Middle frontal gyrus (tissue), 1 donor: ENCODE results near the gene GIMAP1.
"Not testable (repeated sequence)": the region's sequence is repeated elsewhere in the genome, so short reads cannot be mapped to it uniquely, and the experiment has no call there.

Source experiments
- DNase-seq: peaks from one replicate; pipeline ENCODE4 v3.0.0-alpha.2; 2015; ENCODE audit warnings: low spot score; ENCODE audit errors: extremely low spot score

GIMAP1 gene

DNA sequence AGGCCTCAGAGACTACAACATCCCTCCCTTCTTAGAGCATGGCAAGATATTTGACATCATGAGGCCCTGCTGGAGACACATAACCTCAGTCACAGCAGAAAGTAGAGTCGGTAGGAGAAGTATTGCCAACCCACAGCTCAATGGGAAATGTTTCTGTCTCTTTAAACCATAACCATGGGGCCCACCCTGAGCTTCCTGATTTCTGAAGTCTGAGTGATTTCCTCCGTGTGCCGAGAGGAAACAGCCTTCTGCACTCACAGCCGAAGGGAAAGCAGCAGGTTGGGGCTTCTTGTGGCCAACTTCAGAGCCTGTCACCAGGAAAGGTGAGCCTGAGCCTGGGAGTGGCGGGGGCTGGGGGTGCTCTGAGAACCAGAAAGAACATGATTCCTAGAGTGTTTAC, at the start of gene GIMAP1:
Gene GIMAP1, plus strand, starts transcription at position 246 of the 400 bp plus-strand sequence. CDS start 2,435 bp downstream, outside the sequence.
- no peak for DNase-seq

DNA sequence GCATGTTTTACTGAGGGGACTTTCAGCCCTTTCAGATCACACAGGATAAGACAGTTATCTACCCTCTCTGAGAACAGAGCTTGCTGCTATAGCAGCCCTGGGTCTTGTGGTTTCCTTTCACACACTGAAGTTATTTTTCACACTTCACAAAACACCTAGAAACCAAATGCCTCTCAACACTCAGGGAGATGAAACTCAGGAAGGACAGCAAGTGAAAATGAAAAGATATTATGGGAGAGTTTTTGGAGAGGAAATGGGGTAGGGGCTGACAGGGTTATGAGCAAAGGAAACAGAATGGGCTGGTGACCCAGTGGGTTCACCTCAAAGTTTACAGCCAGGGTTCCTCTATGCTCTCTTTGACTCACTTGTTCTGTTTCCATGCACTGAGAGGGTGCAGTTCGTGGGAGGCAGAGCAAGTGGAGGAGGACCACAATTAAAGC, 47.9 kb upstream of the GIMAP1 start:
- DNase-seq: no peak

DNA sequence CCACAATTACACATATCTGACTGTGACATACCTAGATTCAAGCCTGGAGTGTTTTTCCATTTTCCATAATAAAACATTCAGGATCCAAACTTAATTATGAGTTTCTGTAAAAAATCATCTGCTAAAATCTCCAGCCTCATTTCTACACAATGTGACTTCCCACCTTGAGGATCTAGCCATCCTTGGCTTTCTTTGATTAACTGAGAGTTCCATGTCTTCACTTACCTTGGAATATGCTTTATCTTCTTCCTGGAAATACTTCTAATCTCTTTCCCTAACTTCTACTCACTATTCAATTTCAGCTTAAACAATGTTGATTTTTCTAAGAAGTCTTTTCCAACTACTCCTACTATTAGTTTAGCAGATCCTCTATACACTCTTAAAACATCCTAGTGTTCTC, 47.4 kb upstream of the GIMAP1 start:
- no peak for DNase-seq

DNA sequence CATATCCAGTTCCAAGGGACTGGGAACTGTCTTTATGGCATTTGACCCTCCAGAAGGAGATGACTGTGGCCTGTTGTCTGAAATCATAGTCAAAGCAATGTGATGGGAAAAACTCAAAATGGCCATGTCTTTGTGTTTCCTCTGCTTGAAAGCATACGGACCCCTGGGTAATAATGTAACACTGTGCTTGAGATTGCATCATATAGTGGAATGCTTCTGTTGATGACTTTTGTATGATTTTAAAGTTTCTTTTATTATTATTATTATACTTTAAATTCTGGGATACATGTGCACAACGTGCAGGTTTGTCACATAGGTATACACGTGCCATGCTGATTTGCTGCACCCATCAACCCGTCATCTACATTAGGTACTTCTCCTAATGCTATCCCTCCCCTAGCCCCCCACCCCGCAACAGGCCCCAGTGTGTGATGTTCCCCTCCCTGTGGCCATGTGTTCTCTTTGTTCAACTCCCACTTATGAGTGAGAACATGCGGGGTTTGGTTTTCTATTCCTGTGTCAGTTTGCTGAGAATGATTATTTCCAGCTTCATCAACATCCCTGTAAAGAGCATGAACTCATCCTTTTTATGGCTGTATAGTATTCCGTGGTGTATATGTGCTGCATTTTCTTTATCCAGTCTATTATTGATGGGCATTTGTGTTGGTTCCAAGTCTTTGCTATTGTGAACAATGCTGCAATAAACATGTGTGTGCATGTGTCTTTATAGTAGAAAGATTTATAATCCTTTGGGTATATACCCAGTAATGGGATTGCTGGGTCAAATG, 44.4 kb upstream of the GIMAP1 start:
- not testable (repeated sequence) for DNase-seq

- DNase-seq: no peak
These were observed 40.7 kb upstream of the GIMAP1 start for GRCh38 chr7:150675714-150676113.

- not testable (repeated sequence) for DNase-seq
These were observed 40.1 kb upstream of the GIMAP1 start for GRCh38 chr7:150676276-150676675.

- not testable (repeated sequence) for DNase-seq
These were observed 39.6 kb upstream of the GIMAP1 start for GRCh38 chr7:150676854-150677253.

DNA sequence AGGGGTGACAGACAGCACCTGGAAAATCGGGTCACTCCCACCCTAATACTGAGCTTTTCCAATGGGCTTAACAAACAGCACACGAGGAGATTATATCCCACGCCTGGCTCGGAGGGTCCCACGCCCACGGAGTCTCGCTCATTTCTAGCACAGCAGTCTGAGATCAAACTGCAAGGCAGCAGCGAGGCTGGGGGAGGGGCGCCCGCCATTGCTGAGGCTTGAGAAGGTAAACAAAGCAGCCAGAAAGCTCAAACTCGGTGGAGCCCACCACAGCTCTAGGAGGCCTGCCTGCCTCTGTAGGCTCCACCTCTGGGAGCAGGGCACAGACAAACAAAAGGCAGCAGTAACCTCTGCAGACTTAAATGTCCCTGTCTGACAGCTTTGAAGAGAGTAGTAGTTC, 37.8 kb upstream of the GIMAP1 start:
- DNase-seq: not testable (repeated sequence)

DNA sequence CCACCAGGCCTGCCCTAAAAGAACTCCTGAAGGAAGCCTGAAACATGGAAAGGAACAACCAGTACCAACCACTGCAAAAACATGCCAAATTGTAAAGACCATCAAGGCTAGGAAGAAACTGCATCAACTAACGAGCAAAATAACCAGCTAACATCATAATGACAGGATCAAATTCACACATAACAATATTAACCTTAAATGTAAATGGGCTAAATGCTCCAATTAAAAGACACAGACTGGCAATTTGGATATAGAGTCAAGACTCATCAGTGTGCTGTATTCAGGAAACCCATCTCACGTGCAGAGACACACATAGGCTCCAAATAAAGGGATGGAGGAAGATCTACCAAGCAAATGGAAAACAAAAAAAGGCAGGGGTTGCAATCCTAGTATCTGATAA, 36.0 kb upstream of the GIMAP1 start:
- DNase-seq: not testable (repeated sequence)

DNA sequence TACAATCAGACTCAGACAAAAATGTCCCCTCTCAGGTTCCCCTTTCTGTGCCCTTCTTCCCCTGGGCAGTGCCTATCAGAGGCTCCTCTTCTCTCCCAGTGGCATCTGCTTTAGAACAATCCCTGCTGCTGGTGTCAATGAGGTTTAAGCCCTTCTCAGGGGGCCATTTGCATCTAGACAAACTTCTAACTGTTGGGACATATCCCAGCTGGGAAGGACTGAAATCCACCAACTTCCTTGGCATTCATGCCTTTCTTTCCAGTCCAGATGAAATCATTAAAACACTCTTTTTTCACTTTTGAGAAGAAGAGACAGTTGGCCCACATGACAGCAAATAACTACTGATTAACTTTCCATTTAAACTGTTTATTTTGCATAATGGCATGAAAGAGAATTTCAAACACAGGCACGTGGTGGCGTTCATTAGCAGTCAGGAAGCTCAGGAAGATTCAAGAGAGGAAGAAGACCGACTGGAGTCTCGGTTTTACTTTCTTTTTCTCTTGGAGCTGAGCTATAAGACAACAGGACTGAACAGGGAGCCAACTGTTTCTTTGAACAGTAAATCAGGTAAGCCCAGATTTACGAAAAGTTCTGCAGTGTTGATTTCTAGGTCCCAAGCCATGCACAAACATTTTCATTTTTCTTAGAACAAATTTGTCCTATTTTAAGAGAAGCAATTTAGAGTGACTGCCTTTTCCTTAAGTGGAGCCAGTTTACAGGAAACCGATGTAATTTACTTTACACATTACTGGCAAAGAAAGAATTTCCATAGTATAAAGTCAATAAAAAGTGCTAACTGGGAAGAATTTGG, 31.0 kb upstream of the GIMAP1 start, which contains the start of gene GIMAP2:
Gene GIMAP2, plus strand, starts transcription at position 488 of the 811 bp plus-strand sequence. CDS start 1,354 bp downstream, outside the sequence.
- no peak for DNase-seq

GRCh38 chr7:150686030-150686631, 30.3 kb upstream of the GIMAP1 start:
- DNase-seq: no peak

- DNase-seq: no peak
These were observed 27.8 kb upstream of the GIMAP1 start for GRCh38 chr7:150688630-150689029.

DNA sequence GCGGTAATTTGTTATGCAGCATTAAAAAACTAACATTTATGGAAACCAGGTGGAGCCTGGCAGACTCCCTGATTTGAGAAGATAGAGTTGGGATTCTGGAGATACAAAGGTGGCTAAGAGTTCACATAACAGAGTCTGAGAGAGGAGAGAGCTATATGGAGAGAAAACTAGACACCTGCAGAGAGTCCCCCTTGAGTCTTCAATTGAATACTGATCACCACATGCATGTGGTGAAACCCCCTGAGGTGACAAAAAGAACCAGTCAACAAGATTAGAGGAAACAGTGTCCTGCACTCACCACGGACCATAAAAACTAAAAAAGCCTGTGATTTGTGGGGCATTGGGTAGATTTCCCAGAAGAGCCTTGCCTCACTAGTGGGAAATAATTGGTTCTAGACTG, 20.8 kb upstream of the GIMAP1 start:
- no peak for DNase-seq

DNA sequence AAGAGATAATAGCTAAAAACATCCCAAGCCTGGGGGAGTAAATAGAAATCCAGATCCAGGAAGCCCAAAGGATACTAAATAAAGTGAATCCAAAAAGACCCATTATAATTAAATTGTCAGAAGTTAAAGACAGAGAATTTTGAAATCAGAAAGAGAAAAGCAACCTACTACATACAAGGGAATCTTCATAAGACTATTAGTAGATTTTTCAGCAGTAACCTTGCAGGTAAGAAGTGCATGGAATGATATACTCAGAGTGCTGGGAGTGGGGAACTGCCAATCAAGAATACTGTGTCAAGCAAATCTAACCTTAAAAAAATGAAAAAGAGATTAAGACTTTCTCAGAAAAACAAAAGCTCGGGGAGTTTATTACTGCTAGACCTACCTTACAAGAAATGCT, 13.2 kb upstream of the GIMAP1 start:
- no peak for DNase-seq

DNA sequence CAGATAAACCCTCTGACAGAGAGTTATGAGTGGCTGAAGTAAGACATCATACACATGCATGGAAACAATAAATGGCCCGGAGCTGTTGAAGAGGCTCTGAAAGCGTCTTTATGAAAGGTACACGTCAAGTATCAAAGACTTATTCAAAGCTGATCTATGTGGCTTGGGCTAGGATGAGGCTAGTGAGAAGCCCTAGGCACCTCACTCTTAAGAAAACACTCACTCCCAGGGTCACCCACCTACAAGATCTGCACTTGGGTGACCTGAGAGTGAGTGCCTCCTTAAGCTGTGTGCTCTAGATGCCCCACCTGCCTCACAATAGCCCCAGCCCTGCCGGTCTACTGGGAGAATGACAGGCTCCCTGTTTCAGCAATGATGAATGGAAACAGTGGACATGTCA, 1.1 kb upstream of the GIMAP1 start:
- no peak for DNase-seq

DNA sequence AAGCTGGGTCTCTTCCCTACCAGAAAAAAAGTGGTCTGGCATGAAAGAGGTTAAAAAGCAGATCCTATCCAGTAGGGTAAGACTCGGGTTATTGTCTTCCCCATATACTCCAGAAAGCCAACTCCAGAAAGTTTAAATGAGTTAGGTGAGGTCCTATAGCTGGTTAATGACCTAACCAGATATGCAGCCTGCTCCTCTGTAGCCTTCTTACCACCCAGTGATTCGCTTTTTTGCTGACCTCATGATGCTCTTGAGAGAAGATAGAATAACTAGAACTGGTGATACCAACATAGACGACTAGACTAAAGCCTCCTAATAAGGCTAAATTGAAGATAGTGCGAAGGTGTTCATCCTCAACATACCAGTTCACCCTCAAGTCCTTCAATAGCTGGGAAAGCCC, 675 bp upstream of the GIMAP1 start:
- no peak for DNase-seq

DNA sequence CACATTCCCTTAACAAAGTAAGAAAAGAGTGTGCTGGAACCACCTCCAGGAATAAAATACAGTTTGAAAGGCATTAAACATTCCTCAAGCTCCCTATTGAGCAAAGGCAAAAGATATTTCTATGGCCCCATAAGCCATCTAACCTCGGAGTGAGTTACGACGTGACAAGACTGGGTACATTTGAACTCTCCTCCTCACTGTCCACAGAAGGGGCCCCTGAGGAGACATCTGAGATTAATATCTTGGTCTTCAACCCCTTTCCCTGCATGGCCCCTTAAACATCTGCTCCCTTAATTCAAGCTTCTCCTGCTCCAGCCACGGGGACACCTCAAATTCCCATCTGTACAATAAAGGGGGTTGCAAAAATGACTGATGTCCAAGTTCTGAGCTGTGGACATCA, 526 bp downstream of the GIMAP1 start:
- no peak for DNase-seq

DNA sequence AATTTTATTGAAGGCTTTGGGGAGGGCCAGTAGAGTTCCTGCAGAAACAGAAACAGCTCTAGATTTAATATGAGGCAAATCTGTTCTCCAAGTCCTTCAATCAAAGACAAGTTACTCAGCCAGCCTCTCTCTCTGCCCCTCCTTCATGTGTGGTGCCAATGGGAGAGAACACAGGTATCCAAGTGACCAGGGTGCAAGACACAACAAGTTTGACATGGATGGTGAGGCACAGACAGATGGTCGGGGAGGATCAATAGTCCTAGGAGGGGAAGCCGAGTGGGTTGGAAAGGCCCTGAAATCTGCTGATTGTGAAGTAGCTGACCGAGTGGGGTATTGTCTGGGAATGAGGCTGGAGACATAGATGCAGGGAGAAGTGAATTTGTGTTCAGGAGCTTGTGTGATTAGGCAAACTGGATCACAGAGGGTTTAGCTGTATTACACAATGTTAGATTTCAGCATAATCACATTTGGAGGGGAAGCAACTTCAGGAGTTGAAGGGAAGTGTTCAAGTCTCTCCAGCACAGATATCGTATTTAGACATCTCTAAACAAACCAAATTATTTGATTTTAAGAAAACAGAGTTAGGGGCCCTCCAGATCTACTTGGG, 1.5 kb downstream of the GIMAP1 start:
- DNase-seq: no peak

DNA sequence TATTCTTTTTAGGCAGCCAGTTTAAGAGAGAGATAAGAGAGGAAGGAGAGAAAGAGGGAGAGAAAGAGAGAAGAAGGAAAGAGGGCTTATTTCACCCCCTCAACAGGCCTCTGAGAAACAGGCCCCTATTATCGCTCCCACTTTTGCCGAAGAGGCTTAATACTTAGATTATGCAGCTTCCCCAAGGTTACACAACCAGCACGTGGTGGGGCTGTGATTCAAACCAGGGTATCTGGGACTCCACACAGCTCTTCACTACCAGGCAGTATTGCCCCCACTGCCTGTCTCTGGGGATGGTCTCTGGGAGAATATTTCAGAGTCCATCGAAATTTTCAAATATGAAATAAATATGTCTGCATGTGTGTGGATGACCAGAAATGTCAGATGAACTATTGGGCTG, 3.0 kb downstream of the GIMAP1 start:
- no peak for DNase-seq

GRCh38 chr7:150719960-150720891, 3.8 kb downstream of the GIMAP1 start:
- no peak for DNase-seq
